Transverse colon (tissue), 4 donors: ENCODE measurements around the gene CRYBG2. TPM values are rescaled to one million over a fixed set of nuclear protein-coding genes. Genes with fewer than 3 reads are reported as not detected.
"Not testable (repeated sequence)": the region's sequence is repeated elsewhere in the genome, so short reads cannot be mapped to it uniquely, and the experiment has no call there.

Experiments used
- DNase-seq: peaks from one replicate; pipeline ENCODE4 v3.0.0-alpha.2; 2019
- H3K27ac ChIP-seq, 4 donors: fragments of 200-600 bp; sonication (generic); 2 replicates each; pipeline ENCODE4 v1.5.1; 2016 to 2018; ENCODE audit warnings: inconsistent platforms in 4 of 4
- H3K27me3 ChIP-seq: fragments of 200-600 bp; sonication (generic); 2 replicates; pipeline ENCODE4 v1.5.1; 2017; ENCODE audit warnings: inconsistent platforms
- H3K36me3 ChIP-seq, 4 donors: fragments of 200-600 bp; sonication (generic); 2 replicates each; pipeline ENCODE4 v1.5.1; 2017 to 2019; ENCODE audit warnings: inconsistent platforms in 4 of 4
- H3K4me1 ChIP-seq, 4 donors: fragments of 200-600 bp; sonication (generic); 2 replicates each; pipeline ENCODE4 v1.5.1; 2017 to 2020; ENCODE audit warnings: inconsistent platforms in 4 of 4
- H3K4me3 ChIP-seq, 4 donors: fragments of 200-600 bp; sonication (generic); 1 replicate in 1 of 4; 2 replicates in 3 of 4; pipeline versions ENCODE4 v1.5.1 to v1.6.1; 2017 to 2019; ENCODE audit warnings: inconsistent platforms in 4 of 4
- H3K9me3 ChIP-seq, 2 donors: fragments of 200-600 bp; sonication (generic); 2 replicates each; pipeline ENCODE4 v1.5.1; 2017 to 2019; ENCODE audit warnings: inconsistent platforms in 2 of 2
- EP300 ChIP-seq: sonication (generic); formaldehyde crosslinking; IDR thresholded peaks from one replicate; pipeline ENCODE4 v1.6.1; 2017; ENCODE audit warnings: antibody characterized with exemption, low read depth
- POLR2A ChIP-seq: fragments of 450-650 bp; IDR thresholded peaks from one replicate; pipeline ENCODE4 v1.6.1; 2016; ENCODE audit warnings: antibody characterized with exemption, mild to moderate bottlenecking, moderate library complexity
- POLR2AphosphoS5 ChIP-seq, 3 donors: sonication (generic); formaldehyde crosslinking; IDR thresholded peaks; one replicate each; pipeline ENCODE4 v1.6.1; 2016; ENCODE audit warnings: antibody characterized with exemption in 3 of 3
- WGBS, 2 donors: methylation state at CpG; one replicate each; pipeline ENCODE4 v1.1.5; 2018; ENCODE audit warnings: low coverage in 1 of 2; 5-methylcytosine and 5-hydroxymethylcytosine counted together
- in situ Hi-C, 4 donors: fragments of 200-750 bp; cut with MboI; loops; one replicate each; pipeline versions ENCODE4 v1.15.0 to v1.15.1; 2017; ENCODE audit warnings: low sequenced_read_pairs in 3 of 4, low pct_ligation_motif_present in 1 of 4, low pct_unique_long_range_greater_than_20kb in 1 of 4
- intact Hi-C: fragments of 100-400 bp; cut with DNase I; formaldehyde crosslinking; loops from one replicate; pipeline ENCODE4 v1.15.1; 2023; ENCODE audit warnings: low total_unique reads
- total RNA-seq, 4 donors: library from RNA; depleted of rRNA; stranded (reverse); fragments of >200 nt; gene quantifications; one replicate each; pipeline ENCODE4 v1.1.0, GENCODE V29; 2016
- TF ChIP-seq, protein P1 (sequence below), 5 experiments: fragments of 200-600 bp in 3 of 5; fragments of 450-650 bp in 2 of 5; sonication (generic) in 3 of 5; IDR thresholded peaks; 1 replicate in 2 of 5; 2 replicates in 3 of 5; pipeline ENCODE4 v1.5.1; 2016 to 2017; ENCODE audit warnings: antibody characterized with exemption in 5 of 5, inconsistent platforms in 3 of 5, mild to moderate bottlenecking in 2 of 5, moderate library complexity in 1 of 5

Gene CRYBG2
- total RNA-seq, 4 donors from 2014 or later, result 2.8 to 41.9 (median 22.3) TPM

DNA sequence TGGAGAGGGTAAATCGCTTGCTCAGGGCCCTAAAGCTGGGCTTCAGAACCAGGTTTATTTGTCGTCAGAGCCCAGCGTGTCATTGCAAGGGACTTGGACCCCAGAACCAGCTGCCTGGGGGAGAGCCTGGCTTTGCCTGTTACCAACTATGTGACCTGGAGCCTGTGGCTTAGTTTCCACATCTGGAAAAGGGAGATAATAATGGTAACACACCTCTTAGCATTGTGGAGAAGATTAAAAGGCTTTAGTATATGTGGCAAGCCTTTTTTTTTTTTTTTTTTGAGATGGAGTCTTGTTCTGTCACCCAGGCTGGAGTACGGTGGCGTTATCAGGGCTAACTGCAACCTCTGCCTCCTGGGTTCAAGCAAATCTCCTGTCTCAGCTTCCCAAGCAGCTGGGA lies 23.7 kb downstream of the CRYBG2 start:
- H3K9me3 ChIP-seq, result no peaks in the 10 kb centered on the region
- WGBS, 2 donors, result 77 to 84% methylated on average over 2 to 5 of the region's 5 CpGs
- H3K4me1 ChIP-seq, result peaks cover 0 to 3% (median 0%) of the 10 kb centered on the region in 4 donors
- in situ Hi-C loops, result no loop called here
- H3K36me3 ChIP-seq, result no peaks in the 10 kb centered on the region
- no peak for TF ChIP-seq EP300
- TF ChIP-seq POLR2A, result no peak
- TF ChIP-seq POLR2AphosphoS5 (IDR thresholded peaks at IDR 0.05), result no peak
- TF ChIP-seq, protein P1, sequence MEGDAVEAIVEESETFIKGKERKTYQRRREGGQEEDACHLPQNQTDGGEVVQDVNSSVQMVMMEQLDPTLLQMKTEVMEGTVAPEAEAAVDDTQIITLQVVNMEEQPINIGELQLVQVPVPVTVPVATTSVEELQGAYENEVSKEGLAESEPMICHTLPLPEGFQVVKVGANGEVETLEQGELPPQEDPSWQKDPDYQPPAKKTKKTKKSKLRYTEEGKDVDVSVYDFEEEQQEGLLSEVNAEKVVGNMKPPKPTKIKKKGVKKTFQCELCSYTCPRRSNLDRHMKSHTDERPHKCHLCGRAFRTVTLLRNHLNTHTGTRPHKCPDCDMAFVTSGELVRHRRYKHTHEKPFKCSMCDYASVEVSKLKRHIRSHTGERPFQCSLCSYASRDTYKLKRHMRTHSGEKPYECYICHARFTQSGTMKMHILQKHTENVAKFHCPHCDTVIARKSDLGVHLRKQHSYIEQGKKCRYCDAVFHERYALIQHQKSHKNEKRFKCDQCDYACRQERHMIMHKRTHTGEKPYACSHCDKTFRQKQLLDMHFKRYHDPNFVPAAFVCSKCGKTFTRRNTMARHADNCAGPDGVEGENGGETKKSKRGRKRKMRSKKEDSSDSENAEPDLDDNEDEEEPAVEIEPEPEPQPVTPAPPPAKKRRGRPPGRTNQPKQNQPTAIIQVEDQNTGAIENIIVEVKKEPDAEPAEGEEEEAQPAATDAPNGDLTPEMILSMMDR (IDR thresholded peaks at IDR 0.05), result no peak
- H3K27ac ChIP-seq, result no peak overlapping the region
- no peak for DNase-seq
- no peak overlapping the region for H3K4me3 ChIP-seq
- intact Hi-C loops, result no loop called here
- H3K27me3 ChIP-seq, result peaks cover 40% of the 10 kb centered on the region

DNA sequence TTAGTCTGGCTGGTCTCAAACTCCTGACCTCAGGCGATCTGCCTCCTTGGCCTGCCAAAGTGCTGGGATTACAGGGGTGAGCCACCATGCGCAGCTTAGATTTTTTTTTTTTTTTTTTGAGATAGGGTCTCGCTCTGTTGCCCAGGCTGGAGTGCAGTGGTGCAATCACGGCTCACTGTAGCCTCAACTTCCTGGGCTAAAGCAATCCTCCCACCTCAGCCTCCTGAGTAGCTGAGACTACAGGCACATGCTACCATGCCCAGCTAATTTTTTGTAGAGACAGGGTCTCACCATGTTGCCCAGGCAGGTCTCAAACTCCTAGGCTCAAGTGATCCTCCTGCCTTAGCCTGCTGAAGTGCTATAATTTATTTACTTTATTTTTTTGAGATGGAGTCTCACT lies 24.6 kb downstream of the CRYBG2 start:
- H3K9me3 ChIP-seq, H3K4me1 ChIP-seq, H3K27ac ChIP-seq, intact Hi-C loops, H3K4me3 ChIP-seq, H3K36me3 ChIP-seq, DNase-seq: not testable (repeated sequence)
- 43 to 100% methylated on average over 1 to 4 of the region's 4 CpGs for WGBS, 2 donors
- peaks cover 31% of the 10 kb centered on the region for H3K27me3 ChIP-seq
- in situ Hi-C loops, result loop anchor here in 3 of 4 donors (5.0 to 10.0 kb wide), 2 partner anchors 55 to 57 kb away; no protein-coding TSS in a partner anchor

DNA sequence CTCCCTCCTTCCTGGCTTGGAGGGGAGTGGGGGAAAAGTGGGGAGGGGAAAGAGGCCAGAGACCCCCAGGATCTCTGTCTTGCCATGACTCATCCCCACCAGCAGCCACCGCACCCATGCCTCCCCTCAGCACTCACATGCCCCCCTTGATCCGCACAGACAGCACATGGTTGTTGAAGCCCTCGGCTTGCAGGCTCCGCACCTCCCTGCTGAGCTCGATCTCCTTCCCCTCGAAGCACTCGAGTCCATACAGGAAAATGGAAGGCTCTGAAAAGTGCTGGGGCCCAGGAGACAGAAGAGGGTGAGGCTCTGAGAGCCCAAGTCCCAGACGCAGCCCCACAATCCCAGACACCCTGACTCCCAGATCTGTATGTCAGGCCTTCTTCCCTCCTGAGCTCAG lies 25.3 kb downstream of the CRYBG2 start:
- WGBS, 2 donors, result 75 to 77% methylated on average over 5 to 8 of the region's 8 CpGs
- in situ Hi-C loops, result loop anchor here in 3 of 4 donors (5.0 to 10.0 kb wide), 2 partner anchors 54 to 56 kb away; no protein-coding TSS in a partner anchor
- H3K27ac ChIP-seq, result no peak overlapping the region
- no peak for DNase-seq
- intact Hi-C loops, result no loop called here
- H3K36me3 ChIP-seq, result no peaks in the 10 kb centered on the region
- H3K27me3 ChIP-seq, result peaks cover 23% of the 10 kb centered on the region
- TF ChIP-seq POLR2A (no peak), EP300 (no peak), POLR2AphosphoS5 (IDR thresholded peaks at IDR 0.05) (no peak)
- TF ChIP-seq, protein P1 (IDR thresholded peaks at IDR 0.05), result no peak
- no peak overlapping the region for H3K4me3 ChIP-seq
- H3K4me1 ChIP-seq, result no peaks in the 10 kb centered on the region
- H3K9me3 ChIP-seq, result no peaks in the 10 kb centered on the region

DNA sequence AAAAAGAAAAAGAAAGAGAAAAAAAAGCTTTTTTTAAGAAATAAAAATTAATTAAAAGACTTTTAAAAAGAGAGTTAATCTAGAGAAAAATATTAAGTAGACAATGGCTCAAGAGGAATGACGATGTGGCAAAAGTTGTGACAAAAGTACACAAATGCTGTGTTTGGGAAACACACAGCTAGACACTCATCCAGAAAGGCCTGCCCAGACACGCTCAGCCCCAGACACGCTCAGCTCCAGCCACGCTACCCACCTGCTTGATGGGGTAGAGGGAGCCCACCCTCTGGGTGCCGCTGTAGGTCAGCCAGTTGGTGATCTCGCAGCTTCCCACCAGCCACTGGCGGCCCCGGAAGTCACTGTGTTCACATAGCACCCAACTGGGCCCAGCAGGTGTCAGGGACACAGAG lies 26.0 kb downstream of the CRYBG2 start:
- peaks cover 17% of the 10 kb centered on the region for H3K27me3 ChIP-seq
- H3K27ac ChIP-seq, result no peak overlapping the region
- H3K36me3 ChIP-seq, result no peaks in the 10 kb centered on the region
- WGBS, 2 donors, result 63 to 84% methylated on average over 1 to 8 of the region's 8 CpGs
- in situ Hi-C loops (loop anchor here in 3 of 4 donors (5.0 to 10.0 kb wide), 2 partner anchors 53 to 56 kb away; no protein-coding TSS in a partner anchor), intact Hi-C loops (no loop called here)
- no peak for DNase-seq
- TF ChIP-seq POLR2AphosphoS5 (IDR thresholded peaks at IDR 0.05), result no peak
- TF ChIP-seq, protein P1 (IDR thresholded peaks at IDR 0.05), result no peak
- no peak for TF ChIP-seq EP300
- TF ChIP-seq POLR2A, result no peak
- H3K4me1 ChIP-seq, result no peaks in the 10 kb centered on the region
- H3K9me3 ChIP-seq, result no peaks in the 10 kb centered on the region
- H3K4me3 ChIP-seq, result no peak overlapping the region

DNA sequence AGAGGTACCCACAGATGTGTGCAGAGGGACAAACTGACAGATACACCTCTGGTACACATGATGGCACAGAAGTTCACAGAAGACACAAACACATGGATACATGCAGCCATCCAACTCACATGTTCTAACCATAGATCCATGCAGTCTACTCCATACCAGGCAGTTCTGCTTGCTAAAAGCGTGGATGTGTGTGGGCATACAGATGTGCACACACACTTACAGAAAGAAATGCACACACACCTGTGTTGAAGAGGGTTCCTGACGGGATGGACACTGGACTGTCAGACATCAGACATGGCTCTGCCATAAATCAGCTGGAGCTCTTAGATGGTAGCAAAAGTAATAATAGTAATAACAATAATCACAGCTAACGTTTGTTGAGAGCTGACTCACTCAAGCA lies 29.4 kb downstream of the CRYBG2 start:
- TF ChIP-seq, protein P1 (IDR thresholded peaks at IDR 0.05), result no peak
- TF ChIP-seq POLR2A, result no peak
- TF ChIP-seq EP300, result no peak
- no peak for TF ChIP-seq POLR2AphosphoS5 (IDR thresholded peaks at IDR 0.05)
- no peak for DNase-seq
- Histone ChIP-seq H3K27me3 (no peaks in the 10 kb centered on the region), H3K36me3 (no peaks in the 10 kb centered on the region), H3K9me3 (no peaks in the 10 kb centered on the region), H3K4me1 (peaks cover 4 to 11% (median 6%) of the 10 kb centered on the region in 4 donors), H3K27ac (no peak overlapping the region), H3K4me3 (no peak overlapping the region)
- 74 to 80% methylated on average over 2 to 3 of the region's 3 CpGs for WGBS, 2 donors
- intact Hi-C loops (no loop called here), in situ Hi-C loops (loop anchor here in 3 of 4 donors (5.0 to 10.0 kb wide), 2 partner anchors 47 to 50 kb away; no protein-coding TSS in a partner anchor)
